SK-N-SH treated with all-trans-retinoic acid at 6 μM for 48 hours (cell line): ENCODE measurements around the gene NPPA.

Experiments used
- ARNTL ChIP-seq: fragments of 450-650 bp; formaldehyde crosslinking; IDR thresholded peaks from 2 replicates; pipeline ENCODE4 v1.5.0; 2020; ENCODE audit warnings: low read depth, mild to moderate bottlenecking, moderate library complexity, borderline replicate concordance
- CSRNP3 ChIP-seq: fragments of 250-450 bp; sonication (Bioruptor Pico); IDR thresholded peaks from 2 replicates; pipeline ENCODE4 v1.5.1; 2021; ENCODE audit warnings: mild to moderate bottlenecking, moderate library complexity
- PATZ1 ChIP-seq: fragments of 250-450 bp; sonication (Bioruptor Pico); IDR thresholded peaks from 2 replicates; pipeline ENCODE4 v1.8.0; 2020; ENCODE audit warnings: mild to moderate bottlenecking, moderate library complexity, borderline replicate concordance
- RARB ChIP-seq: fragments of 250-450 bp; sonication (Bioruptor Pico); IDR thresholded peaks from 2 replicates; pipeline ENCODE4 v1.8.0; 2021; ENCODE audit warnings: mild to moderate bottlenecking, moderate library complexity

- TF ChIP-seq PATZ1 (CRISPR knock-in tag) (no peak), ARNTL (CRISPR knock-in tag) (no peak), RARB (CRISPR knock-in tag) (no peak), CSRNP3 (CRISPR knock-in tag) (no peak)
Measured at GRCh38 chr1:11874258-11874562, 26.6 kb upstream of the NPPA start.
